HG02678 (cell line): ENCODE measurements around the gene STX7.

Experiments
- ATAC-seq: cut with Tn5 transposase; IDR thresholded peaks from one replicate; pipeline ENCODE4 v1.9.1; 2021; ENCODE audit warnings: mild to moderate bottlenecking, moderate library complexity; ENCODE audit not compliant: unreplicated experiment

The STX7 gene

GRCh38 chr6:132478674-132479073 lies 34.2 kb downstream of the STX7 start:
- no peak for ATAC-seq

- ATAC-seq: no peak
Observed at GRCh38 chr6:132478266-132478665, 34.6 kb downstream of the STX7 start.

- no peak for ATAC-seq
Observed at GRCh38 chr6:132476688-132477087, 36.2 kb downstream of the STX7 start.

GRCh38 chr6:132475925-132476324 lies 37.0 kb downstream of the STX7 start:
- no peak for ATAC-seq

GRCh38 chr6:132471787-132472186 lies 41.1 kb downstream of the STX7 start:
- ATAC-seq: no peak

- no peak for ATAC-seq
Observed at GRCh38 chr6:132466952-132467351, 46.0 kb downstream of the STX7 start.

GRCh38 chr6:132465530-132466485 lies 47.1 kb downstream of the STX7 start:
- peak; percentile 82 for ATAC-seq

- no peak for ATAC-seq
Observed at GRCh38 chr6:132464538-132465256, 48.2 kb downstream of the STX7 start.

GRCh38 chr6:132461958-132462357 lies 51.0 kb downstream of the STX7 start:
- ATAC-seq: no peak

- no peak for ATAC-seq
Observed at GRCh38 chr6:132459605-132459952, 53.3 kb downstream of the STX7 start.

GRCh38 chr6:132458887-132459604 lies 53.9 kb downstream of the STX7 start:
- ATAC-seq: no peak

GRCh38 chr6:132456700-132457143 lies 56.2 kb downstream of the STX7 start:
- ATAC-seq: peak; percentile 95

GRCh38 chr6:132446855-132447241 lies 66.1 kb downstream of the STX7 start:
- ATAC-seq: no peak

GRCh38 chr6:132446141-132446854 lies 66.6 kb downstream of the STX7 start:
- no peak for ATAC-seq

- ATAC-seq: no peak
Observed at GRCh38 chr6:132445201-132445951, 67.5 kb downstream of the STX7 start.

GRCh38 chr6:132443206-132443605 lies 69.7 kb downstream of the STX7 start:
- ATAC-seq: no peak

- ATAC-seq: no peak
Observed at GRCh38 chr6:132430110-132430509, 82.8 kb downstream of the STX7 start.

- no peak for ATAC-seq
Observed at GRCh38 chr6:132425176-132425575, 87.7 kb downstream of the STX7 start.

GRCh38 chr6:132423839-132424238 lies 89.1 kb downstream of the STX7 start:
- no peak for ATAC-seq
